Lung (tissue), 12 donors: ENCODE measurements around the gene DPYSL3. TPM values are rescaled to one million over a fixed set of nuclear protein-coding genes. Genes with fewer than 3 reads are reported as not detected.

ENCODE experiments used
- ATAC-seq: fragments of 200-7000 bp; cut with Tn5 transposase; one replicate; pipeline ENCODE4 v1.9.1; 2020; ENCODE audit warnings: moderate number of reproducible peaks; ENCODE audit not compliant: insufficient read depth, low FRiP score
- DNase-seq, 3 donors: peaks; one replicate each; pipeline ENCODE4 v3.0.0-alpha.2; 2013 to 2017
- H3K27ac ChIP-seq, 2 donors: one replicate each; pipeline ENCODE4 v1.5.1; 2013; ENCODE audit warnings: mild to moderate bottlenecking in 2 of 2, moderate library complexity in 2 of 2, control low read depth in 1 of 2, inconsistent platforms in 1 of 2, low read depth in 1 of 2, low read length in 1 of 2
- H3K27me3 ChIP-seq, 3 donors: one replicate each; pipeline ENCODE4 v1.5.1; 2013; ENCODE audit warnings: low read length in 2 of 3; ENCODE audit not compliant: control insufficient read depth in 3 of 3, insufficient read depth in 3 of 3
- H3K36me3 ChIP-seq, 4 donors: one replicate each; pipeline ENCODE4 v1.5.1; 2013; ENCODE audit warnings: low read length in 4 of 4, mild to moderate bottlenecking in 1 of 4, moderate library complexity in 1 of 4; ENCODE audit not compliant: control insufficient read depth in 4 of 4, insufficient read depth in 4 of 4
- H3K4me1 ChIP-seq, 5 donors: one replicate each; pipeline ENCODE4 v1.5.1; 2013; ENCODE audit warnings: low read length in 5 of 5, mild to moderate bottlenecking in 2 of 5, moderate library complexity in 1 of 5; ENCODE audit not compliant: control insufficient read depth in 5 of 5, insufficient read depth in 5 of 5
- H3K4me3 ChIP-seq: one replicate; pipeline ENCODE4 v1.5.1; 2013; ENCODE audit warnings: mild to moderate bottlenecking, control low read depth, moderate library complexity
- H3K9ac ChIP-seq, 2 donors: one replicate each; pipeline ENCODE4 v1.5.1; 2013; ENCODE audit warnings: low read length in 2 of 2, control low read depth in 1 of 2; ENCODE audit not compliant: insufficient read depth in 1 of 2
- H3K9me3 ChIP-seq, 4 donors: one replicate each; pipeline ENCODE4 v1.5.1; 2013; ENCODE audit warnings: low read length in 3 of 4, mild to moderate bottlenecking in 1 of 4, moderate library complexity in 1 of 4; ENCODE audit not compliant: control insufficient read depth in 4 of 4, insufficient read depth in 3 of 4
- WGBS, 2 donors: extraction: QIAGEN DNeasy Blood & Tissue Kit; methylation state at CpG; one replicate each; pipeline ENCODE4 v1.1.7; 2013; 5-methylcytosine and 5-hydroxymethylcytosine counted together
- polyA plus RNA-seq, 2 donors: library from polyadenylated mRNA; stranded (reverse); fragments of 200-250 nt; gene quantifications; one replicate each; pipeline ENCODE4 v1.2.1, GENCODE V29; 2013
- total RNA-seq, 2 donors: library from RNA; depleted of rRNA in 1 of 2; stranded (reverse); fragments of >200 nt in 1 of 2; gene quantifications; one replicate each; pipeline ENCODE4 v1.2.1, GENCODE V29; 2014 to 2021
- TF ChIP-seq, protein P1 (sequence below): IDR thresholded peaks from 2 replicates; pipeline ENCODE4 v1.5.1; 2012; ENCODE audit warnings: mild to moderate bottlenecking; ENCODE audit errors: control extremely low read depth, extremely low read depth
- donor health status: control.
- donor health status: control.
- donor health status: Bipolar disorder and iron deficiency.
- donor health status: healthy.
- donor health status: DM: yes; HTN: yes; CAD: no.

The DPYSL3 gene
- total and polyA plus RNA-seq, 4 donors: 13.8 to 112 (median 43.7) TPM

GRCh38 chr5:147485046-147485445, 24.8 kb downstream of the DPYSL3 start:
- DNase-seq (no peak), ATAC-seq (no peak)
- WGBS, 2 donors: 63 to 68% methylated on average over 6 of the region's 6 CpGs
- TF ChIP-seq, protein P1, sequence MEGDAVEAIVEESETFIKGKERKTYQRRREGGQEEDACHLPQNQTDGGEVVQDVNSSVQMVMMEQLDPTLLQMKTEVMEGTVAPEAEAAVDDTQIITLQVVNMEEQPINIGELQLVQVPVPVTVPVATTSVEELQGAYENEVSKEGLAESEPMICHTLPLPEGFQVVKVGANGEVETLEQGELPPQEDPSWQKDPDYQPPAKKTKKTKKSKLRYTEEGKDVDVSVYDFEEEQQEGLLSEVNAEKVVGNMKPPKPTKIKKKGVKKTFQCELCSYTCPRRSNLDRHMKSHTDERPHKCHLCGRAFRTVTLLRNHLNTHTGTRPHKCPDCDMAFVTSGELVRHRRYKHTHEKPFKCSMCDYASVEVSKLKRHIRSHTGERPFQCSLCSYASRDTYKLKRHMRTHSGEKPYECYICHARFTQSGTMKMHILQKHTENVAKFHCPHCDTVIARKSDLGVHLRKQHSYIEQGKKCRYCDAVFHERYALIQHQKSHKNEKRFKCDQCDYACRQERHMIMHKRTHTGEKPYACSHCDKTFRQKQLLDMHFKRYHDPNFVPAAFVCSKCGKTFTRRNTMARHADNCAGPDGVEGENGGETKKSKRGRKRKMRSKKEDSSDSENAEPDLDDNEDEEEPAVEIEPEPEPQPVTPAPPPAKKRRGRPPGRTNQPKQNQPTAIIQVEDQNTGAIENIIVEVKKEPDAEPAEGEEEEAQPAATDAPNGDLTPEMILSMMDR: no peak
- no peak overlapping the region for H3K9ac ChIP-seq
- H3K4me3 ChIP-seq: no peak overlapping the region
- H3K36me3 ChIP-seq: no peaks in the 10 kb centered on the region
- H3K9me3 ChIP-seq: peaks cover 0 to 2% (median 0%) of the 10 kb centered on the region in 4 donors
- H3K4me1 ChIP-seq: peaks cover 0 to 19% (median 8%) of the 10 kb centered on the region in 5 donors
- H3K27me3 ChIP-seq: no peaks in the 10 kb centered on the region
- H3K27ac ChIP-seq: peak overlapping the region in 1 of 2 donors; percentile 50

- Histone ChIP-seq H3K4me1 (peaks cover 0 to 19% (median 8%) of the 10 kb centered on the region in 5 donors), H3K9ac (peak overlapping the region in 1 of 2 donors; percentile 68), H3K27ac (peak overlapping the region in 1 of 2 donors; percentile 50), H3K27me3 (no peaks in the 10 kb centered on the region), H3K4me3 (no peak overlapping the region), H3K36me3 (no peaks in the 10 kb centered on the region), H3K9me3 (peaks cover 0 to 2% (median 0%) of the 10 kb centered on the region in 4 donors)
- DNase-seq (no peak), ATAC-seq (no peak)
- TF ChIP-seq, protein P1: no peak
- 46 to 51% methylated on average over 3 of the region's 3 CpGs for WGBS, 2 donors
Observed at GRCh38 chr5:147484708-147485020, 25.2 kb downstream of the DPYSL3 start.

DNA sequence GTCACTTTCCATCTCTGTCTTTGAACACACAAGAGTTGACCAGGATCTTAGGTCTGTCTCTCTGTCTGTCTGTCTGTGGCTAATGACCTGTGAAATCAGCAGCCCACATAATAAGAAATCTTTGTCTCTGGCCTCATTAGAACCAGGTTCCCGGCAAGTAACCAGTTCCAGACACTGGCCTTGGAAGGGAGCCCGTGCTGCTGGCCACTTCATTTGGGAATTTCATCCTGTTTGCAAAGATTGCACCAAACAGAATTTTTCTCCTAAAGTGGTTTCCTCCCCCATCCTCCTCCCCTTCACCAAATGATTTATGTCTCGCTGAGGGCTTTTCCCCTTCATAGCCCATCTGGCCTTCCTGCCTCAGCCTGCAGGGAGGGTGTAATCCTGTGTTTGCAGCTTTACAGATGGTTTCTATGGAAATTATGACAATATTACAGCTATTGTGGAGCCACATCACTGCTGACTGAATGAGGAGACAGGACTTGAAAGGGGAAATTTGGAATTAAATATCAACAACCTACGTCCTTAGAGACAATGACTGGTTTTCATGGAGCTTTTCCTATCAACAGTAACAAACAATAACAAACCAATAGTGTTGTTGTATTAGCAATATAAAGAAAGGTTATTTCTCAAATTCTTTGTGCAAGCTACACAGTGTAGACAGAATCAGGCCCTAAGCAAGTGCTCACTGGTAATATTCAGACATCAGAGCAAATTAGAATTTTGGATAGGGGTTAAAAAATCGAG, 25.7 kb downstream of the DPYSL3 start:
- DNase-seq: peak; percentile 76 to 90 (median 85)
- Histone ChIP-seq H3K9me3 (peaks cover 0 to 2% (median 0%) of the 10 kb centered on the region in 4 donors), H3K36me3 (no peaks in the 10 kb centered on the region), H3K9ac (peak overlapping the region in 1 of 2 donors; percentile 68), H3K4me1 (peaks cover 0 to 19% (median 8%) of the 10 kb centered on the region in 5 donors), H3K27ac (peak overlapping the region; percentile 52 to 70), H3K27me3 (no peaks in the 10 kb centered on the region), H3K4me3 (no peak overlapping the region)
- 19 to 21% methylated on average over 5 of the region's 5 CpGs for WGBS, 2 donors
- peak; percentile 66 for ATAC-seq
- TF ChIP-seq, protein P1: no peak
